K562 (cell line): ENCODE data around the gene DNALI1. TPM values are rescaled to one million over a fixed set of nuclear protein-coding genes. Genes with fewer than 3 reads are reported as not detected.

ENCODE experiments used
- ETV5 ChIP-seq: sonication (generic); formaldehyde crosslinking; IDR thresholded peaks from 2 replicates; pipeline ENCODE4 v1.4.0; 2020; ENCODE audit warnings: low read depth, mild to moderate bottlenecking, missing genetic modification reagents
- HIVEP1 ChIP-seq: fragments of 250-450 bp; sonication (Bioruptor Pico); IDR thresholded peaks from 2 replicates; pipeline ENCODE4 v1.4.0; 2020; ENCODE audit warnings: mild to moderate bottlenecking
- L3MBTL2 ChIP-seq: fragments of 450-650 bp; IDR thresholded peaks from 2 replicates; pipeline ENCODE4 v1.6.1; 2016; ENCODE audit warnings: mild to moderate bottlenecking, moderate library complexity
- NRF1 ChIP-seq, 2 experiments: fragments of 450-650 bp; IDR thresholded peaks in 1 of 2; conservative IDR thresholded peaks in 1 of 2; 2 replicates each; pipeline ENCODE4 v1.6.1; 2014; ENCODE audit warnings: mild to moderate bottlenecking in 2 of 2
- SAP30 ChIP-seq: fragments of 200-600 bp; sonication (generic); IDR thresholded peaks from 2 replicates; pipeline ENCODE4 v1.6.1; 2012; ENCODE audit warnings: borderline replicate concordance, low read depth, mild to moderate bottlenecking, moderate library complexity, low read length, control low read depth, inconsistent platforms; ENCODE audit not compliant: insufficient read depth, poor library complexity, severe bottlenecking
- SLC30A9 ChIP-seq: fragments of 250-450 bp; sonication (Bioruptor Pico); IDR thresholded peaks from 2 replicates; pipeline ENCODE4 v1.8.0; 2022; ENCODE audit warnings: mild to moderate bottlenecking, moderate library complexity
- SPI1 ChIP-seq: IDR thresholded peaks from 2 replicates; pipeline ENCODE4 v1.6.1; 2011; ENCODE audit warnings: low read depth, low read length, control low read depth, borderline replicate concordance
- TAF1 ChIP-seq: IDR thresholded peaks from 2 replicates; pipeline ENCODE4 v1.6.1; 2011; ENCODE audit warnings: mild to moderate bottlenecking, low read length, moderate library complexity; ENCODE audit not compliant: insufficient read depth, control insufficient read depth, severe bottlenecking; ENCODE audit errors: extremely low read depth
- TBP ChIP-seq: optimal IDR thresholded peaks from 2 replicates; pipeline ENCODE3; 2011; ENCODE audit warnings: low read depth, low read length, improper control_type of control experiment
- TCF3 ChIP-seq: sonication (generic); formaldehyde crosslinking; IDR thresholded peaks from 2 replicates; pipeline ENCODE4 v1.4.0; 2020; ENCODE audit warnings: mild to moderate bottlenecking, missing genetic modification reagents
- ZBTB8A ChIP-seq: fragments of 450-650 bp; IDR thresholded peaks from 2 replicates; pipeline ENCODE4 v1.6.1; 2018; ENCODE audit warnings: mild to moderate bottlenecking, moderate library complexity; ENCODE audit not compliant: partially characterized antibody
- ZFP1 ChIP-seq: fragments of 450-650 bp; formaldehyde crosslinking; IDR thresholded peaks from 2 replicates; pipeline ENCODE4 v1.4.0; 2020; ENCODE audit warnings: mild to moderate bottlenecking, mixed read lengths
- ZNF551 ChIP-seq: fragments of 250-450 bp; sonication (Bioruptor Pico); IDR thresholded peaks from 2 replicates; pipeline ENCODE4 v1.5.0; 2021; ENCODE audit warnings: mild to moderate bottlenecking, moderate library complexity
- ZNF766 ChIP-seq: fragments of 200-800 bp; sonication (Bioruptor generic); conservative IDR thresholded peaks from 2 replicates; pipeline ENCODE4 v1.6.1; 2016; ENCODE audit warnings: missing genetic modification characterization, missing compliant biosample characterization
- polyA plus RNA-seq, 8 experiments: library from polyadenylated mRNA; depleted of rRNA in 4 of 8; stranded (reverse) in 5 of 8; unstranded in 3 of 8; fragments of >200 nt; fragmentation: Nextera tagmentation in 2 of 8; fragmentation: Illumina TruSeq in 1 of 8; extraction: Ambion mirVana in 2 of 8; extraction: Trizol in 1 of 8; gene quantifications; 2 replicates each; pipeline versions ENCODE4 v1.2.1 to v1.2.3, GENCODE V29; 2011 to 2014; ENCODE audit warnings: inconsistent platforms in 1 of 8, missing spikeins in 1 of 8
- total RNA-seq, 7 experiments: library from RNA; depleted of rRNA in 6 of 7; stranded (reverse); fragments of >200 nt in 6 of 7; fragmentation: Illumina TruSeq in 2 of 7; extraction: Trizol in 2 of 7; gene quantifications; 2 replicates each; pipeline versions ENCODE4 v1.2.1 to v1.2.3, GENCODE V29; 2011 to 2021; ENCODE audit warnings: low replicate concordance in 1 of 7
- TF ChIP-seq, protein P1 (sequence below): fragments of 200-800 bp; sonication (Bioruptor generic); IDR thresholded peaks from 2 replicates; pipeline ENCODE4 v1.6.1; 2016; ENCODE audit warnings: missing genetic modification characterization, missing compliant biosample characterization
- TF ChIP-seq, protein P2 (sequence below): fragments of 450-650 bp; formaldehyde crosslinking; IDR thresholded peaks from 2 replicates; pipeline ENCODE4 v1.4.0; 2022; ENCODE audit warnings: missing genetic modification characterization

DNALI1 gene
- total and polyA plus RNA-seq, 9 of the 15 experiments (the other 6 are each of a cell fraction or from before 2014, with no cell fraction given), result 0.87 to 5.6 (median 1.2) TPM

DNA sequence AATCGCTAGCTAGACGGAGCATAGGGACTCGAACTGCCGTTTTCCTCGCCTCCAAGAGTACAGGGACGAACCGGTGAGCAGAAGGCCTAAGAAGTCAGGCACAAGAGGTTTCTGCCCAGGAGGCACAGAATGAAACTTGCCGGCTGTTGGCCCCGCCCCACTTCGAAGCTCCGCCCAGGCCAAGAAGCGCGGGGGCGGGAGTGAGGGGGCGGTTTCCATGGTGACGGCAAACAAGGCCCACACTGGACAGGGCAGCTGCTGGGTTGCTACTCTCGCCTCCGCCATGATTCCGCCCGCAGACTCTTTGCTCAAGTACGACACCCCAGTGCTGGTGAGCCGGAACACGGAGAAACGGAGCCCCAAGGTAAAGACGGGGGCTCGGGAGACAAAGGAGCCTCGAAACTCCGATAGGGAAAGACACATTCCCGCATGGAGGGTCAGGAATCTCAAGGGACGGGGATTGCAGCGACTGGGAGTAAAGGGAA lies at the start of gene DNALI1 (continued):
- TF ChIP-seq, protein P1, sequence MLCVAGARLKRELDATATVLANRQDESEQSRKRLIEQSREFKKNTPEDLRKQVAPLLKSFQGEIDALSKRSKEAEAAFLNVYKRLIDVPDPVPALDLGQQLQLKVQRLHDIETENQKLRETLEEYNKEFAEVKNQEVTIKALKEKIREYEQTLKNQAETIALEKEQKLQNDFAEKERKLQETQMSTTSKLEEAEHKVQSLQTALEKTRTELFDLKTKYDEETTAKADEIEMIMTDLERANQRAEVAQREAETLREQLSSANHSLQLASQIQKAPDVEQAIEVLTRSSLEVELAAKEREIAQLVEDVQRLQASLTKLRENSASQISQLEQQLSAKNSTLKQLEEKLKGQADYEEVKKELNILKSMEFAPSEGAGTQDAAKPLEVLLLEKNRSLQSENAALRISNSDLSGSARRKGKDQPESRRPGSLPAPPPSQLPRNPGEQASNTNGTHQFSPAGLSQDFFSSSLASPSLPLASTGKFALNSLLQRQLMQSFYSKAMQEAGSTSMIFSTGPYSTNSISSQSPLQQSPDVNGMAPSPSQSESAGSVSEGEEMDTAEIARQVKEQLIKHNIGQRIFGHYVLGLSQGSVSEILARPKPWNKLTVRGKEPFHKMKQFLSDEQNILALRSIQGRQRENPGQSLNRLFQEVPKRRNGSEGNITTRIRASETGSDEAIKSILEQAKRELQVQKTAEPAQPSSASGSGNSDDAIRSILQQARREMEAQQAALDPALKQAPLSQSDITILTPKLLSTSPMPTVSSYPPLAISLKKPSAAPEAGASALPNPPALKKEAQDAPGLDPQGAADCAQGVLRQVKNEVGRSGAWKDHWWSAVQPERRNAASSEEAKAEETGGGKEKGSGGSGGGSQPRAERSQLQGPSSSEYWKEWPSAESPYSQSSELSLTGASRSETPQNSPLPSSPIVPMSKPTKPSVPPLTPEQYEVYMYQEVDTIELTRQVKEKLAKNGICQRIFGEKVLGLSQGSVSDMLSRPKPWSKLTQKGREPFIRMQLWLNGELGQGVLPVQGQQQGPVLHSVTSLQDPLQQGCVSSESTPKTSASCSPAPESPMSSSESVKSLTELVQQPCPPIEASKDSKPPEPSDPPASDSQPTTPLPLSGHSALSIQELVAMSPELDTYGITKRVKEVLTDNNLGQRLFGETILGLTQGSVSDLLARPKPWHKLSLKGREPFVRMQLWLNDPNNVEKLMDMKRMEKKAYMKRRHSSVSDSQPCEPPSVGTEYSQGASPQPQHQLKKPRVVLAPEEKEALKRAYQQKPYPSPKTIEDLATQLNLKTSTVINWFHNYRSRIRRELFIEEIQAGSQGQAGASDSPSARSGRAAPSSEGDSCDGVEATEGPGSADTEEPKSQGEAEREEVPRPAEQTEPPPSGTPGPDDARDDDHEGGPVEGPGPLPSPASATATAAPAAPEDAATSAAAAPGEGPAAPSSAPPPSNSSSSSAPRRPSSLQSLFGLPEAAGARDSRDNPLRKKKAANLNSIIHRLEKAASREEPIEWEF (CRISPR knock-in tag), result no peak
- no peak for TF ChIP-seq ZBTB8A
- no peak for TF ChIP-seq SAP30
- no peak for TF ChIP-seq ZNF551 (CRISPR knock-in tag)
- peak; percentile 61 to 65 for TF ChIP-seq NRF1 (conservative IDR thresholded peaks at IDR 0.05 in 1 of 2, IDR thresholded peaks at IDR 0.05 in 1 of 2)
- TF ChIP-seq SLC30A9 (CRISPR knock-in tag), result no peak
- TF ChIP-seq ZNF766 (CRISPR knock-in tag), result 0 out of 2 replicates have a peak, but pooled peaks have one; percentile 58
- TF ChIP-seq HIVEP1 (CRISPR knock-in tag), result no peak
- peak; percentile 43; the same call in 1 of the 2 replicates for TF ChIP-seq L3MBTL2
- TF ChIP-seq, protein P2, sequence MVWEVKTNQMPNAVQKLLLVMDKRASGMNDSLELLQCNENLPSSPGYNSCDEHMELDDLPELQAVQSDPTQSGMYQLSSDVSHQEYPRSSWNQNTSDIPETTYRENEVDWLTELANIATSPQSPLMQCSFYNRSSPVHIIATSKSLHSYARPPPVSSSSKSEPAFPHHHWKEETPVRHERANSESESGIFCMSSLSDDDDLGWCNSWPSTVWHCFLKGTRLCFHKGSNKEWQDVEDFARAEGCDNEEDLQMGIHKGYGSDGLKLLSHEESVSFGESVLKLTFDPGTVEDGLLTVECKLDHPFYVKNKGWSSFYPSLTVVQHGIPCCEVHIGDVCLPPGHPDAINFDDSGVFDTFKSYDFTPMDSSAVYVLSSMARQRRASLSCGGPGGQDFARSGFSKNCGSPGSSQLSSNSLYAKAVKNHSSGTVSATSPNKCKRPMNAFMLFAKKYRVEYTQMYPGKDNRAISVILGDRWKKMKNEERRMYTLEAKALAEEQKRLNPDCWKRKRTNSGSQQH (CRISPR knock-in tag), result no peak
- TF ChIP-seq TCF3 (CRISPR knock-in tag), result 0 out of 2 replicates have a peak, but pooled peaks have one; percentile 4
- TF ChIP-seq ZFP1 (CRISPR knock-in tag), result no peak
- TF ChIP-seq TBP, result peak; percentile 68
- no peak for TF ChIP-seq SPI1
- peak; percentile 28 for TF ChIP-seq TAF1
- 0 out of 2 replicates have a peak, but pooled peaks have one; percentile 23 for TF ChIP-seq ETV5 (CRISPR knock-in tag)
